Smooth muscle cell (in vitro differentiated cells): ENCODE data around the gene CXCL1. TPM values are rescaled to one million over a fixed set of nuclear protein-coding genes. Genes with fewer than 3 reads are reported as not detected.

Source experiments
- DNase-seq: peaks from one replicate; lab custom pipeline; 2025; ENCODE audit not compliant: unreplicated experiment; lab: John Stamatoyannopoulos, UW
- H2AFZ ChIP-seq: fragments of 200-600 bp; sonication (generic); 2 replicates; pipeline ENCODE4 v1.6.0; 2016; ENCODE audit warnings: antibody characterized with exemption, low read depth, mild to moderate bottlenecking
- H3F3A ChIP-seq: fragments of 200-600 bp; sonication (generic); 2 replicates; pipeline ENCODE4 v1.6.0; 2017; ENCODE audit warnings: antibody characterized with exemption, low read depth
- H3K27ac ChIP-seq: fragments of 200-600 bp; sonication (generic); 2 replicates; pipeline ENCODE4 v1.5.1; 2016; ENCODE audit warnings: low read depth, mild to moderate bottlenecking
- H3K27me3 ChIP-seq: fragments of 200-600 bp; sonication (generic); 2 replicates; pipeline ENCODE4 v1.6.1; 2016; ENCODE audit warnings: low read depth, mild to moderate bottlenecking
- H3K36me3 ChIP-seq: fragments of 200-600 bp; sonication (generic); 2 replicates; pipeline ENCODE4 v1.5.1; 2016; ENCODE audit warnings: low read depth
- H3K4me1 ChIP-seq: fragments of 200-600 bp; sonication (generic); 2 replicates; pipeline ENCODE4 v1.5.1; 2016; ENCODE audit warnings: low read depth
- H3K4me2 ChIP-seq: fragments of 200-600 bp; sonication (generic); 2 replicates; pipeline ENCODE4 v1.6.0; 2016; ENCODE audit warnings: mild to moderate bottlenecking
- H3K4me3 ChIP-seq: fragments of 200-600 bp; sonication (generic); 2 replicates; pipeline ENCODE4 v1.5.1; 2016; ENCODE audit warnings: mild to moderate bottlenecking
- H3K79me2 ChIP-seq: fragments of 200-600 bp; sonication (generic); 2 replicates; pipeline ENCODE4 v1.6.0; 2016; ENCODE audit warnings: low read depth, mild to moderate bottlenecking
- H3K9ac ChIP-seq: fragments of 200-600 bp; sonication (generic); 2 replicates; pipeline ENCODE4 v1.6.0; 2016; ENCODE audit warnings: low read depth
- H3K9me3 ChIP-seq: fragments of 200-600 bp; sonication (generic); replicated peaks from 2 replicates; pipeline ENCODE4 v1.5.1; 2016; ENCODE audit warnings: low read depth
- H4K20me1 ChIP-seq: fragments of 200-600 bp; sonication (generic); 2 replicates; pipeline ENCODE4 v1.6.0; 2016; ENCODE audit warnings: low read depth
- CTCF ChIP-seq: fragments of 200-600 bp; sonication (generic); IDR thresholded peaks from 2 replicates; pipeline ENCODE4 v1.5.1; 2017; ENCODE audit warnings: borderline replicate concordance, mild to moderate bottlenecking, antibody characterized with exemption; ENCODE audit not compliant: insufficient read depth, poor library complexity, severe bottlenecking
- WGBS: methylation state at CpG from one replicate; pipeline ENCODE4 v1.1.7; 2016; ENCODE audit warnings: low lambda C conversion rate; 5-methylcytosine and 5-hydroxymethylcytosine counted together
- polyA plus RNA-seq: library from polyadenylated mRNA; unstranded; fragments of >200 nt; fragmentation: Nextera tagmentation; extraction: Ambion mirVana; gene quantifications from 2 replicates; pipeline ENCODE4 v1.2.1, GENCODE V29; 2016
- total RNA-seq: library from RNA; depleted of rRNA; stranded (reverse); fragments of >200 nt; gene quantifications from 2 replicates; pipeline ENCODE4 v1.2.3, GENCODE V29; 2014

The CXCL1 gene
- total and polyA plus RNA-seq, 2 experiments from 2014 or later: 20.9 to 23.2 TPM

- DNase-seq: no peak
- Histone ChIP-seq H3K79me2 (no peaks in the 10 kb centered on the region), H3K27me3 (peaks cover 16% of the 10 kb centered on the region), H3K4me2 (peak overlapping the region; percentile 47), H3K4me3 (no peak overlapping the region), H2AFZ (no peak overlapping the region), H3K36me3 (peaks cover 2% of the 10 kb centered on the region), H3F3A (no peaks in the 10 kb centered on the region), H3K9me3 (peaks cover 3% of the 10 kb centered on the region), H3K27ac (peak overlapping the region; percentile 30), H4K20me1 (no peaks in the 10 kb centered on the region), H3K9ac (no peak overlapping the region), H3K4me1 (peaks cover 6% of the 10 kb centered on the region)
- no peak for TF ChIP-seq CTCF
- 96% methylated on average over 1 of the region's 1 CpG for WGBS
Measured at GRCh38 chr4:73832651-73833237, 36.4 kb upstream of the CXCL1 start.

GRCh38 chr4:73836373-73837279 is 32.6 kb upstream of the CXCL1 start, which contains the start of gene CXCL6:
Gene CXCL6, plus strand, starts transcription at chr4:73836678. Its CDS starts 73 bp downstream, at chr4:73836751.
- TF ChIP-seq CTCF: no peak
- no peaks in the 10 kb centered on the region for H4K20me1 ChIP-seq
- peak within 1 kb of the TSS; percentile 68 for H2AFZ ChIP-seq
- H3K27me3 ChIP-seq: peaks cover 34% of the 10 kb centered on the region
- H3K9ac ChIP-seq: no peak within 1 kb of the TSS
- H3F3A ChIP-seq: no peaks in the 10 kb centered on the region
- no peaks in the 10 kb centered on the region for H3K79me2 ChIP-seq
- H3K4me2 ChIP-seq: peak within 1 kb of the TSS; percentile 82
- peaks cover 6% of the 10 kb centered on the region for H3K4me1 ChIP-seq
- H3K27ac ChIP-seq: no peak within 1 kb of the TSS
- peak within 1 kb of the TSS; percentile 44 for H3K4me3 ChIP-seq
- WGBS: 6% methylated on average over 37 of the region's 41 CpGs
- no peaks in the 10 kb centered on the region for H3K36me3 ChIP-seq
- DNase-seq: no peak
- H3K9me3 ChIP-seq: no peaks in the 10 kb centered on the region

GRCh38 chr4:73839071-73839470 is 30.1 kb upstream of the CXCL1 start:
- Histone ChIP-seq H3K36me3 (no peaks in the 10 kb centered on the region), H4K20me1 (no peaks in the 10 kb centered on the region), H3K4me3 (no peak overlapping the region), H3K9ac (no peak overlapping the region), H3K9me3 (no peaks in the 10 kb centered on the region), H3K27me3 (peaks cover 34% of the 10 kb centered on the region), H3K4me1 (peaks cover 6% of the 10 kb centered on the region), H2AFZ (no peak overlapping the region), H3F3A (no peaks in the 10 kb centered on the region), H3K27ac (no peak overlapping the region), H3K4me2 (no peak overlapping the region), H3K79me2 (no peaks in the 10 kb centered on the region)
- DNase-seq: no peak
- WGBS: 81% methylated on average over 5 of the region's 5 CpGs
- no peak for TF ChIP-seq CTCF
